ENCODE measurements around the gene ANKH. TPM values are rescaled to one million over a fixed set of nuclear protein-coding genes. Genes with fewer than 3 reads are reported as not detected.

Gene ANKH
- total RNA-seq, 1 donor from 2014 or later, result 21.8 TPM

GRCh38 chr5:14659821-14660607 lies 211.6 kb downstream of the ANKH start:
- DNase-seq, result no peak

- DNase-seq, result no peak
Observed at GRCh38 chr5:14656898-14657297, 214.7 kb downstream of the ANKH start.

GRCh38 chr5:14655146-14655741 lies 216.3 kb downstream of the ANKH start:
- DNase-seq, result no peak

Other genes with a start within 250 kb of the ANKH start
- 26.3 and 31.0 TPM in 2 replicates for gene OTULIN, start 207.1 kb downstream of the ANKH start, total RNA-seq